PC-3 (cell line): ENCODE measurements around the gene KAZN.

ENCODE experiments used
- EZH2 ChIP-seq: fragments of 300-600 bp; sonication (generic); IDR thresholded peaks from one replicate; pipeline ENCODE4 v1.6.1; 2017; ENCODE audit warnings: antibody characterized with exemption, mild to moderate bottlenecking, low read length; ENCODE audit not compliant: unreplicated experiment
- EZH2phosphoT487 ChIP-seq: fragments of 300-600 bp; sonication (generic); IDR thresholded peaks from 2 replicates; pipeline ENCODE4 v1.6.1; 2018; ENCODE audit warnings: mild to moderate bottlenecking, antibody characterized with exemption, low read length, borderline replicate concordance
- TF ChIP-seq, protein P1 (sequence below): fragments of 300-600 bp; sonication (generic); conservative IDR thresholded peaks from 2 replicates; pipeline ENCODE4 v1.5.1; 2017; ENCODE audit warnings: antibody characterized with exemption, low read depth, mild to moderate bottlenecking, low read length

GRCh38 chr1:15123270-15123669 is 524.8 kb downstream of the KAZN start:
- TF ChIP-seq, protein P1, sequence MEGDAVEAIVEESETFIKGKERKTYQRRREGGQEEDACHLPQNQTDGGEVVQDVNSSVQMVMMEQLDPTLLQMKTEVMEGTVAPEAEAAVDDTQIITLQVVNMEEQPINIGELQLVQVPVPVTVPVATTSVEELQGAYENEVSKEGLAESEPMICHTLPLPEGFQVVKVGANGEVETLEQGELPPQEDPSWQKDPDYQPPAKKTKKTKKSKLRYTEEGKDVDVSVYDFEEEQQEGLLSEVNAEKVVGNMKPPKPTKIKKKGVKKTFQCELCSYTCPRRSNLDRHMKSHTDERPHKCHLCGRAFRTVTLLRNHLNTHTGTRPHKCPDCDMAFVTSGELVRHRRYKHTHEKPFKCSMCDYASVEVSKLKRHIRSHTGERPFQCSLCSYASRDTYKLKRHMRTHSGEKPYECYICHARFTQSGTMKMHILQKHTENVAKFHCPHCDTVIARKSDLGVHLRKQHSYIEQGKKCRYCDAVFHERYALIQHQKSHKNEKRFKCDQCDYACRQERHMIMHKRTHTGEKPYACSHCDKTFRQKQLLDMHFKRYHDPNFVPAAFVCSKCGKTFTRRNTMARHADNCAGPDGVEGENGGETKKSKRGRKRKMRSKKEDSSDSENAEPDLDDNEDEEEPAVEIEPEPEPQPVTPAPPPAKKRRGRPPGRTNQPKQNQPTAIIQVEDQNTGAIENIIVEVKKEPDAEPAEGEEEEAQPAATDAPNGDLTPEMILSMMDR = no peak
- TF ChIP-seq EZH2 = no peak
- no peak for TF ChIP-seq EZH2phosphoT487
